Esophagus (tissue), 2 donors: ENCODE data around the gene PTTG1IP2. TPM values are rescaled to one million over a fixed set of nuclear protein-coding genes. Genes with fewer than 3 reads are reported as not detected.
"Not testable (repeated sequence)": the region's sequence is repeated elsewhere in the genome, so short reads cannot be mapped to it uniquely, and the experiment has no call there.

Experiments
- H3K27ac ChIP-seq, 2 donors: one replicate each; pipeline ENCODE4 v1.5.1; 2013; ENCODE audit warnings: low read depth in 2 of 2, mild to moderate bottlenecking in 2 of 2, inconsistent platforms in 1 of 2, low read length in 1 of 2, moderate library complexity in 1 of 2
- H3K27me3 ChIP-seq, 2 donors: one replicate each; pipeline ENCODE4 v1.6.1; 2013; ENCODE audit warnings: low read length in 2 of 2, control low read depth in 1 of 2, mild to moderate bottlenecking in 1 of 2; ENCODE audit not compliant: insufficient read depth in 2 of 2, control insufficient read depth in 1 of 2
- H3K36me3 ChIP-seq, 2 donors: one replicate each; pipeline ENCODE4 v1.6.1; 2013; ENCODE audit warnings: low read length in 1 of 2; ENCODE audit not compliant: control insufficient read depth in 2 of 2, insufficient read depth in 2 of 2
- H3K4me1 ChIP-seq, 2 donors: one replicate each; pipeline ENCODE4 v1.6.1; 2013; ENCODE audit warnings: low read length in 1 of 2; ENCODE audit not compliant: control insufficient read depth in 2 of 2, insufficient read depth in 2 of 2
- H3K4me3 ChIP-seq, 2 donors: one replicate each; pipeline ENCODE4 v1.5.1; 2013; ENCODE audit warnings: low read length in 2 of 2, mild to moderate bottlenecking in 2 of 2, low read depth in 1 of 2, moderate library complexity in 1 of 2
- H3K9me3 ChIP-seq, 2 donors: one replicate each; pipeline ENCODE4 v1.6.1; 2013; ENCODE audit warnings: mild to moderate bottlenecking in 2 of 2, low read depth in 1 of 2, low read length in 1 of 2, moderate library complexity in 1 of 2; ENCODE audit not compliant: control insufficient read depth in 2 of 2, insufficient read depth in 1 of 2
- WGBS, 2 donors: extraction: QIAGEN DNeasy Blood & Tissue Kit; methylation state at CpG; one replicate each; pipeline ENCODE4 v1.1.7; 2013; 5-methylcytosine and 5-hydroxymethylcytosine counted together
- polyA plus RNA-seq, 2 donors: library from polyadenylated mRNA; stranded (reverse); fragments of 200-250 nt; gene quantifications; one replicate each; pipeline ENCODE4 v1.2.3, GENCODE V29; 2013
- donor health status: healthy with polysubstance abuse.
- donor health status: Bipolar disorder and iron deficiency.

The PTTG1IP2 gene
- polyA plus RNA-seq, 2 donors, result not detected

- Histone ChIP-seq H3K9me3 (no peaks in the 10 kb centered on the region), H3K27me3 (no peaks in the 10 kb centered on the region), H3K4me1 (no peaks in the 10 kb centered on the region), H3K27ac (no peak overlapping the region), H3K36me3 (no peaks in the 10 kb centered on the region), H3K4me3 (no peak overlapping the region)
Measured at GRCh38 chr7:90453259-90453891, 16.1 kb upstream of the PTTG1IP2 start.

- Histone ChIP-seq H3K27ac (no peak overlapping the region), H3K27me3 (no peaks in the 10 kb centered on the region), H3K4me1 (no peaks in the 10 kb centered on the region), H3K36me3 (no peaks in the 10 kb centered on the region), H3K9me3 (no peaks in the 10 kb centered on the region), H3K4me3 (no peak overlapping the region)
- 29 to 42% methylated on average over 1 of the region's 1 CpG for WGBS, 2 donors
Measured at GRCh38 chr7:90453931-90454330, 15.5 kb upstream of the PTTG1IP2 start.

- H3K4me1 ChIP-seq, result no peaks in the 10 kb centered on the region
- peak overlapping the region in 1 of 2 donors; percentile 7 for H3K4me3 ChIP-seq
- no peaks in the 10 kb centered on the region for H3K9me3 ChIP-seq
- no peak overlapping the region for H3K27ac ChIP-seq
- no peaks in the 10 kb centered on the region for H3K27me3 ChIP-seq
- WGBS, 2 donors, result 28 to 32% methylated on average over 6 of the region's 6 CpGs
- no peaks in the 10 kb centered on the region for H3K36me3 ChIP-seq
Measured at GRCh38 chr7:90455163-90456030, 14.0 kb upstream of the PTTG1IP2 start.

GRCh38 chr7:90458104-90458503 lies 11.3 kb upstream of the PTTG1IP2 start:
- Histone ChIP-seq H3K36me3 (no peaks in the 10 kb centered on the region), H3K4me3 (no peak overlapping the region), H3K9me3 (no peaks in the 10 kb centered on the region), H3K4me1 (no peaks in the 10 kb centered on the region), H3K27me3 (no peaks in the 10 kb centered on the region), H3K27ac (no peak overlapping the region)
- WGBS, 2 donors, result 72 to 76% methylated on average over 2 of the region's 2 CpGs

- Histone ChIP-seq H3K4me3 (no peak overlapping the region), H3K27ac (no peak overlapping the region), H3K4me1 (no peaks in the 10 kb centered on the region), H3K36me3 (no peaks in the 10 kb centered on the region), H3K9me3 (peaks cover 0 to 2% of the 10 kb centered on the region in 2 donors), H3K27me3 (no peaks in the 10 kb centered on the region)
- WGBS, 2 donors, result 82% methylated on average over 4 of the region's 4 CpGs
Measured at GRCh38 chr7:90459888-90460287, 9.6 kb upstream of the PTTG1IP2 start.

- Histone ChIP-seq H3K27ac (no peak overlapping the region), H3K4me3 (no peak overlapping the region), H3K9me3 (peaks cover 0 to 2% of the 10 kb centered on the region in 2 donors), H3K27me3 (no peaks in the 10 kb centered on the region), H3K4me1 (peaks cover 0 to 3% of the 10 kb centered on the region in 2 donors), H3K36me3 (no peaks in the 10 kb centered on the region)
Measured at GRCh38 chr7:90461219-90461618, 8.2 kb upstream of the PTTG1IP2 start.

- H3K4me3 ChIP-seq, result peak overlapping the region; percentile 8 to 51
- not testable (repeated sequence) for H3K4me1 ChIP-seq, H3K27ac ChIP-seq, H3K9me3 ChIP-seq, H3K36me3 ChIP-seq, H3K27me3 ChIP-seq
- WGBS, 2 donors, result 21 to 30% methylated on average over 4 of the region's 4 CpGs
Measured at GRCh38 chr7:90463151-90463628, 6.2 kb upstream of the PTTG1IP2 start.

- no peak overlapping the region for H3K27ac ChIP-seq
- peaks cover 0 to 2% of the 10 kb centered on the region in 2 donors for H3K9me3 ChIP-seq
- H3K4me3 ChIP-seq, result no peak overlapping the region
- no peaks in the 10 kb centered on the region for H3K27me3 ChIP-seq
- peaks cover 0 to 3% of the 10 kb centered on the region in 2 donors for H3K4me1 ChIP-seq
- no peaks in the 10 kb centered on the region for H3K36me3 ChIP-seq
Measured at GRCh38 chr7:90465816-90466215, 3.6 kb upstream of the PTTG1IP2 start.

- Histone ChIP-seq H3K27ac (no peak overlapping the region), H3K4me3 (no peak overlapping the region), H3K36me3 (no peaks in the 10 kb centered on the region), H3K4me1 (no peaks in the 10 kb centered on the region), H3K9me3 (no peaks in the 10 kb centered on the region), H3K27me3 (no peaks in the 10 kb centered on the region)
- 66 to 86% methylated on average over 1 of the region's 1 CpG for WGBS, 2 donors
Measured at GRCh38 chr7:90472805-90473540, 3.5 kb downstream of the PTTG1IP2 start.
